Measurements from ENCODE around the gene FAM120C. TPM values are rescaled to one million over a fixed set of nuclear protein-coding genes. Genes with fewer than 3 reads are reported as not detected.

The FAM120C gene
- total RNA-seq, 1 experiment from 2014 or later = 6.1 TPM

DNA sequence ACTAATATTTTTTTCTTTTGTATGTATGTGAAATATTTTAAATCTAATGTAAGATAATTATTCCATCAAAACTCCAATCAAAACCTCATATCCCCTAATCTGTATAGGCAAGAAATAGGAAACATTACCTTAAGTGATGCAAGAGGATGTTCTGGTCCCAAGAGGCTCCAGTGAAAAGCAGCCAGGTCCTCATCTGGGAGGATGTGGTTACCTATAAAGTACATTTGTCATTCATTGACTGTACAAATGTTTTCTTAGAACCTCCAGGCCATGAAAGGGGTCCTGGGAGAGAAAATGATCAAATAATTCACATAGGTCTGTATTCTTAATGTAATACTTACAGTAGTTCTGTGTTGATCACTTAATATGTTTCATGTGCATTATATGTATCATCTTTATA, 25.5 kb downstream of the FAM120C start:
- no peaks in the 10 kb centered on the region for H3K36me3 ChIP-seq (ENCODE audit: control insufficient read depth in 1 of 2, insufficient read depth in 2 of 2, low read length in 2 of 2)
- H3K4me2 ChIP-seq (ENCODE audit: low read length) = no peak overlapping the region
- ChIA-PET CTCF (no interaction called here), RAD21 (ENCODE audit: low non-redundant PET in 1 of 2, low total read pairs in 2 of 2, uncharacterized antibody in 2 of 2, unreplicated experiment in 2 of 2) (no interaction called here), POLR2A (no interaction called here)
- H3K9me2 ChIP-seq (ENCODE audit: insufficient read depth) = no peaks in the 10 kb centered on the region
- intact Hi-C loops (cut with micrococcal nuclease) = no loop called here
- TF ChIP-seq RAD21 (IDR thresholded peaks at IDR 0.05; ENCODE audit: low read depth) (no peak), SP1 (IDR thresholded peaks at IDR 0.05; ENCODE audit: low read depth) (no peak), EZH2phosphoT487 (IDR thresholded peaks at IDR 0.05; ENCODE audit: borderline replicate concordance) (no peak), SRF (IDR thresholded peaks at IDR 0.05; ENCODE audit: low read depth) (no peak)
- TF ChIP-seq, protein P1, sequence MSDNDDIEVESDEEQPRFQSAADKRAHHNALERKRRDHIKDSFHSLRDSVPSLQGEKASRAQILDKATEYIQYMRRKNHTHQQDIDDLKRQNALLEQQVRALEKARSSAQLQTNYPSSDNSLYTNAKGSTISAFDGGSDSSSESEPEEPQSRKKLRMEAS (IDR thresholded peaks at IDR 0.05) = no peak
- no peak for DNase-seq (ENCODE audit: low read depth, low spot score)
- no peak overlapping the region for H3K27ac ChIP-seq (ENCODE audit: low read depth, low read length)
- ATAC-seq = no peak
- H4K20me1 ChIP-seq (ENCODE audit: insufficient read depth) = no peaks in the 10 kb centered on the region
- no peaks in the 10 kb centered on the region for H3K4me1 ChIP-seq (ENCODE audit: control insufficient read depth in 1 of 2, insufficient read depth in 2 of 2, low read length in 2 of 2)
- H3K9ac ChIP-seq (ENCODE audit: low read length) = no peak overlapping the region
- H3K27me3 ChIP-seq (ENCODE audit: insufficient read depth, low read length) = no peaks in the 10 kb centered on the region
- no peaks in the 10 kb centered on the region for H3K9me3 ChIP-seq (ENCODE audit: control insufficient read depth in 1 of 2, insufficient read depth in 1 of 2, low read depth in 1 of 2, low read length in 2 of 2)
- no TSS peak for BruUV-seq (replicated peaks)
- no peak overlapping the region for H2AFZ ChIP-seq (ENCODE audit: low read depth, low read length, poor library complexity, severe bottlenecking)
- H3K4me3 ChIP-seq (replicated peaks in 1 of 2; ENCODE audit: low read depth in 1 of 2, low read length in 2 of 2) = no peak overlapping the region
- H3K79me2 ChIP-seq (ENCODE audit: insufficient read depth, low read length) = no peaks in the 10 kb centered on the region

DNA sequence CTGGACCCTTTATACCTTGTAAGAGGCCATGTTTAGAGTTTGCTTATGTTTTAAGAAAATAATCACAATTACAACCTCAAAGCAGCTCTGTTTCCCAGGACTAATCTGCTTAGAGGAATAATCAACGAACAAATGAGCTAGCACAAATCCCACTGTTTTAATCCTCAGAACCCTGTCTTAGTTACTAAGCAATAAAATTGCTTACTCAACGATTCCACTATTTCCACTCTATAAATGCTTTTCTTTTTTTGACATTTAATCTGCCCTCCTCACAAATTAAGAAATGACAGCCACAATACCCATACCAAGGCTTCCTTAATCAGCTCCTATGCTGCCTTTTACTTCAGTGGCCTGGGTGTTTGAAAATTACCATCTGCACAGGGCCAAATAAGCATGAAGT, 48.8 kb downstream of the FAM120C start:
- H3K4me3 ChIP-seq (replicated peaks in 1 of 2; ENCODE audit: low read depth in 1 of 2, low read length in 2 of 2) = no peak overlapping the region
- no peak overlapping the region for H2AFZ ChIP-seq (ENCODE audit: low read depth, low read length, poor library complexity, severe bottlenecking)
- ChIA-PET POLR2A (no interaction called here), CTCF (no interaction called here), RAD21 (ENCODE audit: low non-redundant PET in 1 of 2, low total read pairs in 2 of 2, uncharacterized antibody in 2 of 2, unreplicated experiment in 2 of 2) (no interaction called here)
- ATAC-seq (no peak), DNase-seq (ENCODE audit: low read depth, low spot score) (no peak)
- H3K27me3 ChIP-seq (ENCODE audit: insufficient read depth, low read length) = no peaks in the 10 kb centered on the region
- no peaks in the 10 kb centered on the region for H3K4me1 ChIP-seq (ENCODE audit: control insufficient read depth in 1 of 2, insufficient read depth in 2 of 2, low read length in 2 of 2)
- intact Hi-C loops (cut with micrococcal nuclease) = no loop called here
- H3K79me2 ChIP-seq (ENCODE audit: insufficient read depth, low read length) = no peaks in the 10 kb centered on the region
- H3K36me3 ChIP-seq (ENCODE audit: control insufficient read depth in 1 of 2, insufficient read depth in 2 of 2, low read length in 2 of 2) = no peaks in the 10 kb centered on the region
- no peak overlapping the region for H3K4me2 ChIP-seq (ENCODE audit: low read length)
- no peak overlapping the region for H3K9ac ChIP-seq (ENCODE audit: low read length)
- H3K9me3 ChIP-seq (ENCODE audit: control insufficient read depth in 1 of 2, insufficient read depth in 1 of 2, low read depth in 1 of 2, low read length in 2 of 2) = no peaks in the 10 kb centered on the region
- H4K20me1 ChIP-seq (ENCODE audit: insufficient read depth) = no peaks in the 10 kb centered on the region
- no peaks in the 10 kb centered on the region for H3K9me2 ChIP-seq (ENCODE audit: insufficient read depth)
- no TSS peak for BruUV-seq (replicated peaks)
- H3K27ac ChIP-seq (ENCODE audit: low read depth, low read length) = no peak overlapping the region
- TF ChIP-seq JUND (IDR thresholded peaks at IDR 0.05) (no peak), EZH2phosphoT487 (IDR thresholded peaks at IDR 0.05; ENCODE audit: borderline replicate concordance) (no peak), ZFX (IDR thresholded peaks at IDR 0.05) (no peak), ZNF274 (IDR thresholded peaks at IDR 0.05; ENCODE audit: low read depth, low read length) (no peak), SP1 (IDR thresholded peaks at IDR 0.05; ENCODE audit: low read depth) (no peak), EZH2 (IDR thresholded peaks at IDR 0.05) (no peak)
- TF ChIP-seq, protein P2, sequence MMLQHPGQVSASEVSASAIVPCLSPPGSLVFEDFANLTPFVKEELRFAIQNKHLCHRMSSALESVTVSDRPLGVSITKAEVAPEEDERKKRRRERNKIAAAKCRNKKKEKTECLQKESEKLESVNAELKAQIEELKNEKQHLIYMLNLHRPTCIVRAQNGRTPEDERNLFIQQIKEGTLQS (IDR thresholded peaks at IDR 0.05) = no peak
- TF ChIP-seq, protein P3, sequence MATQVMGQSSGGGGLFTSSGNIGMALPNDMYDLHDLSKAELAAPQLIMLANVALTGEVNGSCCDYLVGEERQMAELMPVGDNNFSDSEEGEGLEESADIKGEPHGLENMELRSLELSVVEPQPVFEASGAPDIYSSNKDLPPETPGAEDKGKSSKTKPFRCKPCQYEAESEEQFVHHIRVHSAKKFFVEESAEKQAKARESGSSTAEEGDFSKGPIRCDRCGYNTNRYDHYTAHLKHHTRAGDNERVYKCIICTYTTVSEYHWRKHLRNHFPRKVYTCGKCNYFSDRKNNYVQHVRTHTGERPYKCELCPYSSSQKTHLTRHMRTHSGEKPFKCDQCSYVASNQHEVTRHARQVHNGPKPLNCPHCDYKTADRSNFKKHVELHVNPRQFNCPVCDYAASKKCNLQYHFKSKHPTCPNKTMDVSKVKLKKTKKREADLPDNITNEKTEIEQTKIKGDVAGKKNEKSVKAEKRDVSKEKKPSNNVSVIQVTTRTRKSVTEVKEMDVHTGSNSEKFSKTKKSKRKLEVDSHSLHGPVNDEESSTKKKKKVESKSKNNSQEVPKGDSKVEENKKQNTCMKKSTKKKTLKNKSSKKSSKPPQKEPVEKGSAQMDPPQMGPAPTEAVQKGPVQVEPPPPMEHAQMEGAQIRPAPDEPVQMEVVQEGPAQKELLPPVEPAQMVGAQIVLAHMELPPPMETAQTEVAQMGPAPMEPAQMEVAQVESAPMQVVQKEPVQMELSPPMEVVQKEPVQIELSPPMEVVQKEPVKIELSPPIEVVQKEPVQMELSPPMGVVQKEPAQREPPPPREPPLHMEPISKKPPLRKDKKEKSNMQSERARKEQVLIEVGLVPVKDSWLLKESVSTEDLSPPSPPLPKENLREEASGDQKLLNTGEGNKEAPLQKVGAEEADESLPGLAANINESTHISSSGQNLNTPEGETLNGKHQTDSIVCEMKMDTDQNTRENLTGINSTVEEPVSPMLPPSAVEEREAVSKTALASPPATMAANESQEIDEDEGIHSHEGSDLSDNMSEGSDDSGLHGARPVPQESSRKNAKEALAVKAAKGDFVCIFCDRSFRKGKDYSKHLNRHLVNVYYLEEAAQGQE (IDR thresholded peaks at IDR 0.05; ENCODE audit: low read depth) = no peak
- TF ChIP-seq, protein P1 (IDR thresholded peaks at IDR 0.05) = no peak
- TF ChIP-seq, protein P4, sequence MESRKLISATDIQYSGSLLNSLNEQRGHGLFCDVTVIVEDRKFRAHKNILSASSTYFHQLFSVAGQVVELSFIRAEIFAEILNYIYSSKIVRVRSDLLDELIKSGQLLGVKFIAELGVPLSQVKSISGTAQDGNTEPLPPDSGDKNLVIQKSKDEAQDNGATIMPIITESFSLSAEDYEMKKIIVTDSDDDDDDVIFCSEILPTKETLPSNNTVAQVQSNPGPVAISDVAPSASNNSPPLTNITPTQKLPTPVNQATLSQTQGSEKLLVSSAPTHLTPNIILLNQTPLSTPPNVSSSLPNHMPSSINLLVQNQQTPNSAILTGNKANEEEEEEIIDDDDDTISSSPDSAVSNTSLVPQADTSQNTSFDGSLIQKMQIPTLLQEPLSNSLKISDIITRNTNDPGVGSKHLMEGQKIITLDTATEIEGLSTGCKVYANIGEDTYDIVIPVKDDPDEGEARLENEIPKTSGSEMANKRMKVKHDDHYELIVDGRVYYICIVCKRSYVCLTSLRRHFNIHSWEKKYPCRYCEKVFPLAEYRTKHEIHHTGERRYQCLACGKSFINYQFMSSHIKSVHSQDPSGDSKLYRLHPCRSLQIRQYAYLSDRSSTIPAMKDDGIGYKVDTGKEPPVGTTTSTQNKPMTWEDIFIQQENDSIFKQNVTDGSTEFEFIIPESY (IDR thresholded peaks at IDR 0.05; ENCODE audit: extremely low read depth, insufficient replicate concordance, low read length) = no peak
